H7 (cell line): ENCODE measurements around the gene SEZ6. TPM values are rescaled to one million over a fixed set of nuclear protein-coding genes. Genes with fewer than 3 reads are reported as not detected.
"Not testable (repeated sequence)": the region's sequence is repeated elsewhere in the genome, so short reads cannot be mapped to it uniquely, and the experiment has no call there.

ENCODE experiments used
- DNase-seq: peaks from one replicate; pipeline ENCODE4 v3.0.0; 2012
- H3K27me3 ChIP-seq: 2 replicates; pipeline ENCODE4 v1.6.0; 2011; ENCODE audit warnings: mild to moderate bottlenecking, low read length; ENCODE audit not compliant: control insufficient read depth, insufficient read depth
- H3K36me3 ChIP-seq: replicated peaks from 2 replicates; pipeline ENCODE4 v1.5.1; 2011; ENCODE audit warnings: low read length; ENCODE audit not compliant: control insufficient read depth, insufficient read depth
- H3K4me3 ChIP-seq: 2 replicates; pipeline ENCODE4 v1.5.1; 2011; ENCODE audit warnings: low read depth, mild to moderate bottlenecking, control low read depth, low read length, moderate library complexity; ENCODE audit not compliant: insufficient read depth
- total RNA-seq: library from RNA; depleted of rRNA; stranded (reverse); fragments of >200 nt; shearing (Covaris generic); gene quantifications from 2 replicates; pipeline ENCODE4 v1.2.3, GENCODE V29; 2014

SEZ6 gene
- total RNA-seq, 1 experiment from 2014 or later: 0.83 TPM

GRCh38 chr17:28942925-28943324 is 62.9 kb downstream of the SEZ6 start:
- H3K27me3 ChIP-seq: no peaks in the 10 kb centered on the region
- peaks cover 4% of the 10 kb centered on the region for H3K36me3 ChIP-seq

GRCh38 chr17:28941251-28941650 is 64.6 kb downstream of the SEZ6 start:
- DNase-seq: no peak
- no peak overlapping the region for H3K4me3 ChIP-seq

More at GRCh38 chr17:28942925-28943324, 62.9 kb downstream of the SEZ6 start:
- H3K4me3 ChIP-seq: no peak overlapping the region
- DNase-seq: no peak

GRCh38 chr17:28940675-28941074 is 65.2 kb downstream of the SEZ6 start:
- no peak overlapping the region for H3K4me3 ChIP-seq
- DNase-seq: no peak
- peaks cover 4% of the 10 kb centered on the region for H3K36me3 ChIP-seq
- H3K27me3 ChIP-seq: no peaks in the 10 kb centered on the region

More at GRCh38 chr17:28941251-28941650, 64.6 kb downstream of the SEZ6 start:
- peaks cover 4% of the 10 kb centered on the region for H3K36me3 ChIP-seq
- no peaks in the 10 kb centered on the region for H3K27me3 ChIP-seq

GRCh38 chr17:28940142-28940541 is 65.7 kb downstream of the SEZ6 start:
- Histone ChIP-seq H3K36me3 (peaks cover 4% of the 10 kb centered on the region), H3K4me3 (no peak overlapping the region)
- no peak for DNase-seq

GRCh38 chr17:28938552-28938951 is 67.3 kb downstream of the SEZ6 start:
- no peak for DNase-seq
- Histone ChIP-seq H3K4me3 (no peak overlapping the region), H3K27me3 (no peaks in the 10 kb centered on the region), H3K36me3 (peaks cover 2% of the 10 kb centered on the region)

More at GRCh38 chr17:28940142-28940541, 65.7 kb downstream of the SEZ6 start:
- H3K27me3 ChIP-seq: no peaks in the 10 kb centered on the region

- H3K4me3 ChIP-seq: no peak overlapping the region
- H3K36me3 ChIP-seq: peaks cover 2% of the 10 kb centered on the region
- DNase-seq: no peak
- H3K27me3 ChIP-seq: no peaks in the 10 kb centered on the region
Measured at GRCh38 chr17:28937044-28937729, 68.6 kb downstream of the SEZ6 start.

GRCh38 chr17:28935744-28936460 is 69.9 kb downstream of the SEZ6 start:
- Histone ChIP-seq H3K27me3 (no peaks in the 10 kb centered on the region), H3K4me3 (no peak overlapping the region), H3K36me3 (peaks cover 2% of the 10 kb centered on the region)
- no peak for DNase-seq

- H3K36me3 ChIP-seq, H3K4me3 ChIP-seq, DNase-seq, H3K27me3 ChIP-seq: not testable (repeated sequence)
Measured at GRCh38 chr17:28934508-28934907, 71.3 kb downstream of the SEZ6 start.

GRCh38 chr17:28929787-28930186 is 76.0 kb downstream of the SEZ6 start:
- H3K4me3 ChIP-seq: no peak overlapping the region
- peaks cover 11% of the 10 kb centered on the region for H3K36me3 ChIP-seq
- DNase-seq: no peak
- no peaks in the 10 kb centered on the region for H3K27me3 ChIP-seq

GRCh38 chr17:28928061-28928460 is 77.8 kb downstream of the SEZ6 start:
- Histone ChIP-seq H3K27me3 (no peaks in the 10 kb centered on the region), H3K36me3 (peaks cover 18% of the 10 kb centered on the region), H3K4me3 (no peak overlapping the region)
- no peak for DNase-seq

- no peaks in the 10 kb centered on the region for H3K27me3 ChIP-seq
- no peak overlapping the region for H3K4me3 ChIP-seq
- DNase-seq: no peak
- peaks cover 23% of the 10 kb centered on the region for H3K36me3 ChIP-seq
Measured at GRCh38 chr17:28926786-28927185, 79.0 kb downstream of the SEZ6 start.

- Histone ChIP-seq H3K27me3 (no peaks in the 10 kb centered on the region), H3K36me3 (peaks cover 27% of the 10 kb centered on the region), H3K4me3 (no peak overlapping the region)
- no peak for DNase-seq
Measured at GRCh38 chr17:28926366-28926765, 79.5 kb downstream of the SEZ6 start.

GRCh38 chr17:28925912-28926365 is 79.9 kb downstream of the SEZ6 start:
- DNase-seq: no peak
- Histone ChIP-seq H3K4me3 (no peak overlapping the region), H3K27me3 (no peaks in the 10 kb centered on the region), H3K36me3 (peaks cover 30% of the 10 kb centered on the region)

- Histone ChIP-seq H3K36me3 (peaks cover 53% of the 10 kb centered on the region), H3K4me3 (no peak overlapping the region), H3K27me3 (no peaks in the 10 kb centered on the region)
- no peak for DNase-seq
Measured at GRCh38 chr17:28920201-28920600, 85.6 kb downstream of the SEZ6 start.

GRCh38 chr17:28918295-28918694 is 87.5 kb downstream of the SEZ6 start:
- no peaks in the 10 kb centered on the region for H3K27me3 ChIP-seq
- DNase-seq: no peak
- H3K4me3 ChIP-seq: no peak overlapping the region
- peaks cover 61% of the 10 kb centered on the region for H3K36me3 ChIP-seq
